Brain microvascular endothelial cell (primary cell): ENCODE results near the gene RAB6D.
"Not testable (repeated sequence)": the region's sequence is repeated elsewhere in the genome, so short reads cannot be mapped to it uniquely, and the experiment has no call there.

ENCODE experiments used
- DNase-seq: peaks from one replicate; pipeline ENCODE4 v3.0.0-alpha.2; 2020
- H3K27ac ChIP-seq: fragments of 250-450 bp; sonication (Bioruptor Pico); 2 replicates; pipeline ENCODE4 v1.5.1; 2020; ENCODE audit warnings: mild to moderate bottlenecking, moderate library complexity
- H3K27me3 ChIP-seq: fragments of 250-450 bp; sonication (Bioruptor Pico); replicated peaks from 2 replicates; pipeline ENCODE4 v1.5.1; 2020; ENCODE audit warnings: mild to moderate bottlenecking
- H3K36me3 ChIP-seq: fragments of 250-450 bp; sonication (Bioruptor Pico); replicated peaks from 2 replicates; pipeline ENCODE4 v1.5.1; 2020; ENCODE audit warnings: mild to moderate bottlenecking
- H3K4me3 ChIP-seq: 2 replicates; pipeline ENCODE4 v1.5.1; 2011; ENCODE audit warnings: low read depth, mild to moderate bottlenecking, control low read depth, low read length, moderate library complexity
- in situ Hi-C: cut with HindIII; loops from 2 replicates; pipeline ENCODE4 v1.10.0; 2017; ENCODE audit warnings: low sequenced_read_pairs, low pct_ligation_motif_present
- TF ChIP-seq, protein P1 (sequence below): IDR thresholded peaks from 2 replicates; pipeline ENCODE4 v1.5.1; 2011; ENCODE audit warnings: low read depth, mild to moderate bottlenecking, moderate library complexity, low read length, control low read depth, inconsistent platforms; ENCODE audit errors: missing control alignments

RAB6D gene

GRCh38 chr2:131322209-131322608 lies 41.8 kb downstream of the RAB6D start:
- in situ Hi-C loops = no loop called here
- H3K4me3 ChIP-seq = no peak overlapping the region
- TF ChIP-seq, protein P1, sequence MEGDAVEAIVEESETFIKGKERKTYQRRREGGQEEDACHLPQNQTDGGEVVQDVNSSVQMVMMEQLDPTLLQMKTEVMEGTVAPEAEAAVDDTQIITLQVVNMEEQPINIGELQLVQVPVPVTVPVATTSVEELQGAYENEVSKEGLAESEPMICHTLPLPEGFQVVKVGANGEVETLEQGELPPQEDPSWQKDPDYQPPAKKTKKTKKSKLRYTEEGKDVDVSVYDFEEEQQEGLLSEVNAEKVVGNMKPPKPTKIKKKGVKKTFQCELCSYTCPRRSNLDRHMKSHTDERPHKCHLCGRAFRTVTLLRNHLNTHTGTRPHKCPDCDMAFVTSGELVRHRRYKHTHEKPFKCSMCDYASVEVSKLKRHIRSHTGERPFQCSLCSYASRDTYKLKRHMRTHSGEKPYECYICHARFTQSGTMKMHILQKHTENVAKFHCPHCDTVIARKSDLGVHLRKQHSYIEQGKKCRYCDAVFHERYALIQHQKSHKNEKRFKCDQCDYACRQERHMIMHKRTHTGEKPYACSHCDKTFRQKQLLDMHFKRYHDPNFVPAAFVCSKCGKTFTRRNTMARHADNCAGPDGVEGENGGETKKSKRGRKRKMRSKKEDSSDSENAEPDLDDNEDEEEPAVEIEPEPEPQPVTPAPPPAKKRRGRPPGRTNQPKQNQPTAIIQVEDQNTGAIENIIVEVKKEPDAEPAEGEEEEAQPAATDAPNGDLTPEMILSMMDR = no peak
- no peak overlapping the region for H3K27ac ChIP-seq
- H3K36me3 ChIP-seq = no peaks in the 10 kb centered on the region
- no peak for DNase-seq
- no peaks in the 10 kb centered on the region for H3K27me3 ChIP-seq

DNA sequence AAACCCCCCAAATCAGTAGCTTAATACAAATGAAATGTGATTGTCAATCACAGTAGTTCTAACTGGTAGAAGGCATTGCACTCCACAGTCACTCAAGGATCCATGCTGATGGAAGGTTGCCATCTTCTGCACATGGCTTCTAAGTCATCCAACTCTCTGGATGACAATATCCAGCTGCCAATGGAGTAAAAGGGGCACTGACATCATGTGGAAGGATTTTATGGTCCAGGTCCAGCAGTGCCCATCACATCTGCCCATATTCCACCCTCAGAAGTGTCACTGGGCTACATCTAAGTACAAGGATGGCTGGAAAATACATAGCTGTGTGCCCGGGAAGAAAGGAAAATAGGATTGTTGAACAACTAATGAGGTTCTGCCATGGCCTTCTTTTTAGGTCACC lies 42.6 kb downstream of the RAB6D start:
- H3K27me3 ChIP-seq, H3K27ac ChIP-seq, H3K36me3 ChIP-seq, in situ Hi-C loops, DNase-seq, H3K4me3 ChIP-seq: not testable (repeated sequence)

DNA sequence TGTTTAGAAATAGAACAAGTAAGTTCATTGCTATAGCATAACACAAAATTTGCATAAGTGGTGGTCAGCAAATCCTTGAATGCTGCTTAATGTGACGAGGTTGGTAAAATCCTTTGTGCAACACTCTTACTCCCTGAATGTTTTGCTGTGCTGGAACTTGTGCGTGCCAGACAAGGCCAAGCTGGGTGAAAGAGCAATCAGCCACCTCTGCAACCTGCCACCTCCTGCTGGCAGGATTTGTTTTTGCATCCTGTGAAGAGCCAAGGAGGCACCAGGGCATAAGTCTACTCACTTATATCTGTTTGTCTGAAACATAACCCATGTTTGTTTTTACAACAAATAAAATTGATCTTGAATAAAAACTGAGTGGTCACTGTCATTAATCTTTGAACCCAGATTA lies 53.0 kb downstream of the RAB6D start:
- H3K36me3 ChIP-seq, in situ Hi-C loops, H3K4me3 ChIP-seq, DNase-seq, H3K27ac ChIP-seq, H3K27me3 ChIP-seq: not testable (repeated sequence)
